Transverse colon (tissue), 4 donors: ENCODE measurements around the gene DTX1.

Experiments
- CTCF ChIP-seq, 5 experiments: fragments of 200-600 bp in 3 of 5; fragments of 450-650 bp in 2 of 5; sonication (generic) in 3 of 5; IDR thresholded peaks; 1 replicate in 2 of 5; 2 replicates in 3 of 5; pipeline ENCODE4 v1.5.1; 2016 to 2017; ENCODE audit warnings: antibody characterized with exemption in 5 of 5, inconsistent platforms in 3 of 5, mild to moderate bottlenecking in 2 of 5, moderate library complexity in 1 of 5
- POLR2A ChIP-seq: fragments of 450-650 bp; IDR thresholded peaks from one replicate; pipeline ENCODE4 v1.6.1; 2016; ENCODE audit warnings: antibody characterized with exemption, mild to moderate bottlenecking, moderate library complexity
- POLR2AphosphoS5 ChIP-seq, 3 donors: sonication (generic); formaldehyde crosslinking; IDR thresholded peaks; one replicate each; pipeline ENCODE4 v1.6.1; 2016; ENCODE audit warnings: antibody characterized with exemption in 3 of 3

DNA sequence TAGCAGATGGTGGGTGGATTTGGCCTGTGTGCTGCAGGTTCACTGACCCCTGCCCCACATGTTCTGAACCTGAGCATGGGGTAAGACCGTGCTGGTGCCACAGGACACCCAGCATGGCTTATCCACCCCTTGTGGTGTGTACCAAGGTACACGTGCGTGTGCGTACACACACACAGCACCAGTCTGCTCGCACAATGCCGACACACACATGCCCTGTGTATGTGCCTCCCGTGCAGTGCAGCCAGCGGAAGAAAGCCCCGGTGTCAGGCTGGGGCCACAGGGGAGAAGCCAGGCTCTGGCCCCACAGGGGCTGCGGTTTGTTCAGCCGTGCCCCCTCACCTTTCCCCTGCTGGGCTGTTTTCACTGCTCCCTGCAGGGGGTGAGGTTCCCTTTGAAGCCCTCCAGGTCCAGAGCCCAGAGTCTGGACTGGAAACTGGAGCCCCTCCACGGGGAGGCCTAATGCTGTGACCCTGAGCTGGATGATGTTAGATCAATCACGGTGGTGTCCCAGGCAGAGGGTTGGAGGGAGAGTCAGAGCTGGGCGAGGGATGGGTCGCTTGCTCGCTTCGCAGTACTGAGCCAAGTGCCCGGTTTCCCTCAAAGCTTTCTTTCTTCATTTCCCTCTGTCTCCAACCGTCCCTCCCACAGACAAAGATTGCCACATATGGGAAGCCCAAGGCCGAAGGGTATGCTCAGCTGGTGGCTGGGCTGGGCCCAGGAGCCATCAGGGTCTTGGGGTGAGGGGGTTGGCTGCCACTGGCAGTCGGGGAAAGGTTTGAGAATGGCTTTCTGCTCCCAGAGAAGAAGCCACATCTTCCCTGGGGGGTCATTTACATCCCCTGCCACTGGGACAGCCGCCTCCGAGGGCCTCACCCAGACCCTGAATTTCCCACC, 6.2 kb downstream of the DTX1 start:
- no peak for TF ChIP-seq CTCF (IDR thresholded peaks at IDR 0.05)
- no peak for TF ChIP-seq POLR2A
- TF ChIP-seq POLR2AphosphoS5 (IDR thresholded peaks at IDR 0.05): no peak
